ENCODE results near the gene KIAA0513.

KIAA0513 gene

DNA sequence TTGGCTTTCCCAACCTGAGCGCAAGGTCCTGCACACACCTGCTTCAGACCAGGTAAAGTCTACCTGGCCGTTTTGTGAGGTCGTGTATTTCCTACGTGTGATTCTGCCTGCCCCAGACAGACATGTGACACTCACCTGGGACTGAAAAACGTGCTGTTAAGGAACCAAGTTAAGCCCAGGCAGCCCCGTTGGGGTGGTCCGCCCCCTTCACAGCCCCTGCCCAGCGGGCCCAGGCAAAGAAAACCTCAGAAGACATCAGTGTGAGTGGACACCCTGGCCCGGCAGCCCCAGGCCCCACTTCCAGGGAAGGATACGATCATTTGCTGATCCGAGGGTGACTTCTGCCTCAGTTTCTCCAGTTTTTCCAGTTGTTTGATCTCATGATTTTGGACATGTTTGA is 79.9 kb downstream of the KIAA0513 start:
- Histone ChIP-seq H4K20me1 (ENCODE audit: insufficient read depth, low read length) (no peaks in the 10 kb centered on the region; the same call in 1 of the 2 replicates), H2AFZ (ENCODE audit: low read depth, low read length) (no peak overlapping the region), H3K27me3 (ENCODE audit: insufficient read depth, low read length, poor library complexity) (no peaks in the 10 kb centered on the region), H3K4me3 (ENCODE audit: low read depth in 1 of 2, low read length in 2 of 2) (no peak overlapping the region), H3K4me1 (ENCODE audit: insufficient read depth, low read length) (no peaks in the 10 kb centered on the region), H3K36me3 (ENCODE audit: insufficient read depth, low read length) (no peaks in the 10 kb centered on the region), H3K9ac (ENCODE audit: low read depth, low read length) (no peak overlapping the region), H3K27ac (ENCODE audit: low read length) (no peak overlapping the region), H3K79me2 (ENCODE audit: insufficient read depth, low read length) (no peaks in the 10 kb centered on the region), H3K4me2 (ENCODE audit: insufficient read depth, low read length) (no peak overlapping the region), H3K9me3 (ENCODE audit: insufficient read depth, low read length, severe bottlenecking) (no peaks in the 10 kb centered on the region)
- no peak for ATAC-seq (ENCODE audit: insufficient read depth, low read depth)
- TF ChIP-seq EZH2 (IDR thresholded peaks at IDR 0.05; ENCODE audit: borderline replicate concordance, low read depth, low read length, severe bottlenecking), result no peak
- TF ChIP-seq, protein P1, sequence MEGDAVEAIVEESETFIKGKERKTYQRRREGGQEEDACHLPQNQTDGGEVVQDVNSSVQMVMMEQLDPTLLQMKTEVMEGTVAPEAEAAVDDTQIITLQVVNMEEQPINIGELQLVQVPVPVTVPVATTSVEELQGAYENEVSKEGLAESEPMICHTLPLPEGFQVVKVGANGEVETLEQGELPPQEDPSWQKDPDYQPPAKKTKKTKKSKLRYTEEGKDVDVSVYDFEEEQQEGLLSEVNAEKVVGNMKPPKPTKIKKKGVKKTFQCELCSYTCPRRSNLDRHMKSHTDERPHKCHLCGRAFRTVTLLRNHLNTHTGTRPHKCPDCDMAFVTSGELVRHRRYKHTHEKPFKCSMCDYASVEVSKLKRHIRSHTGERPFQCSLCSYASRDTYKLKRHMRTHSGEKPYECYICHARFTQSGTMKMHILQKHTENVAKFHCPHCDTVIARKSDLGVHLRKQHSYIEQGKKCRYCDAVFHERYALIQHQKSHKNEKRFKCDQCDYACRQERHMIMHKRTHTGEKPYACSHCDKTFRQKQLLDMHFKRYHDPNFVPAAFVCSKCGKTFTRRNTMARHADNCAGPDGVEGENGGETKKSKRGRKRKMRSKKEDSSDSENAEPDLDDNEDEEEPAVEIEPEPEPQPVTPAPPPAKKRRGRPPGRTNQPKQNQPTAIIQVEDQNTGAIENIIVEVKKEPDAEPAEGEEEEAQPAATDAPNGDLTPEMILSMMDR (IDR thresholded peaks at IDR 0.05; ENCODE audit: borderline replicate concordance, extremely low read depth, low read length, poor library complexity, severe bottlenecking), result no peak
- no peak for DNase-seq

DNA sequence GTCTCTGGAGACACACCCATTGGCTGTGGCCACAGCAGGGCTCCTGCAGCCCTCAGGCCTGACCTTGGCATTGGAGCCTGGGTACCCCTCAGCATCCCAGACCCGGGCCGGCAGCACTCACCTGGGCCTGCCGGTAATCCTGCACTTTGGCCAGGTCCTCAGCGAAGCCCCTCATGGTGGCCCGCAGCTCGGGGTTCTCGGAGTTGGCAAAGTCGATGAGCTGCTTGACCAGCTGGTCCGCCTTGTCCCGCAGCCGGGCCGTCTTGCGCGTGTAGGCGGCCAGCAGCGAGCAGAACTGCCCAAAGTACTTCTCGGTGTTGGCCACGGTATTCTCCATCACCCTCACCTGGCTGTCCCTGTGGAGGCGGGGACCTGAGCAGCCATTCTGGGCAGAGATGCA is 82.5 kb downstream of the KIAA0513 start:
- Histone ChIP-seq H4K20me1 (ENCODE audit: insufficient read depth, low read length) (no peaks in the 10 kb centered on the region; the same call in 1 of the 2 replicates), H2AFZ (ENCODE audit: low read depth, low read length) (no peak overlapping the region), H3K9me3 (ENCODE audit: insufficient read depth, low read length, severe bottlenecking) (no peaks in the 10 kb centered on the region), H3K4me2 (ENCODE audit: insufficient read depth, low read length) (no peak overlapping the region), H3K36me3 (ENCODE audit: insufficient read depth, low read length) (no peaks in the 10 kb centered on the region), H3K4me3 (ENCODE audit: low read depth in 1 of 2, low read length in 2 of 2) (no peak overlapping the region), H3K27ac (ENCODE audit: low read length) (no peak overlapping the region), H3K27me3 (ENCODE audit: insufficient read depth, low read length, poor library complexity) (no peaks in the 10 kb centered on the region), H3K79me2 (ENCODE audit: insufficient read depth, low read length) (no peaks in the 10 kb centered on the region), H3K9ac (ENCODE audit: low read depth, low read length) (no peak overlapping the region), H3K4me1 (ENCODE audit: insufficient read depth, low read length) (no peaks in the 10 kb centered on the region; the same call in 1 of the 2 replicates)
- ATAC-seq (ENCODE audit: insufficient read depth, low read depth) (no peak), DNase-seq (no peak)
- no peak for TF ChIP-seq EZH2 (IDR thresholded peaks at IDR 0.05; ENCODE audit: borderline replicate concordance, low read depth, low read length, severe bottlenecking)
- TF ChIP-seq, protein P1 (IDR thresholded peaks at IDR 0.05; ENCODE audit: borderline replicate concordance, extremely low read depth, low read length, poor library complexity, severe bottlenecking), result no peak

DNA sequence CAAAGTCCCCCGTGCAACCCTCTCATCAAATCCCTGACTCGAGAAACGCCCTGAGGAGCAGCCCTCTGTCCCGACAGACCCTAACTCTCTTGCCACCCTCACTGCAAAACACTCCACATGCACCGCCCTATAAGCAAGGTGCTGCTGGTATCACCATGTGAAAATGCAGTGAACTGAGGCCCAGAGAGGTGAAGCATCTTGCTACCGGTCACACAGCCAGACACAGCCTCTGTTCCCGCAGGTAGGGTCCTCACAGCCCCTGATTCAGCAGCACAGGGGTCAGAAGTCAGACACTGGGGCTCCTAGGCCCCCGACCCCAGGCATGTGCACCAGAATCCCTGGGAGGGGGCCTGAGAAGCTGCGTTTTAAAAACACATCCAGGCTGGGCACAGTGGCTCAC is 83.6 kb downstream of the KIAA0513 start:
- no peaks in the 10 kb centered on the region for H3K27me3 ChIP-seq (ENCODE audit: insufficient read depth, low read length, poor library complexity)
- no peak for ATAC-seq (ENCODE audit: insufficient read depth, low read depth)
- TF ChIP-seq, protein P1 (IDR thresholded peaks at IDR 0.05; ENCODE audit: borderline replicate concordance, extremely low read depth, low read length, poor library complexity, severe bottlenecking), result no peak
- no peak for TF ChIP-seq EZH2 (IDR thresholded peaks at IDR 0.05; ENCODE audit: borderline replicate concordance, low read depth, low read length, severe bottlenecking)
- H3K79me2 ChIP-seq (ENCODE audit: insufficient read depth, low read length), result no peaks in the 10 kb centered on the region
- no peak overlapping the region for H3K27ac ChIP-seq (ENCODE audit: low read length)
- DNase-seq, result no peak
- no peaks in the 10 kb centered on the region for H3K36me3 ChIP-seq (ENCODE audit: insufficient read depth, low read length)
- no peak overlapping the region for H3K9ac ChIP-seq (ENCODE audit: low read depth, low read length)
- H3K4me1 ChIP-seq (ENCODE audit: insufficient read depth, low read length), result no peaks in the 10 kb centered on the region; the same call in 1 of the 2 replicates
- H3K4me3 ChIP-seq (ENCODE audit: low read depth in 1 of 2, low read length in 2 of 2), result no peak overlapping the region
- no peaks in the 10 kb centered on the region; the same call in 1 of the 2 replicates for H4K20me1 ChIP-seq (ENCODE audit: insufficient read depth, low read length)
- no peaks in the 10 kb centered on the region for H3K9me3 ChIP-seq (ENCODE audit: insufficient read depth, low read length, severe bottlenecking)
- H3K4me2 ChIP-seq (ENCODE audit: insufficient read depth, low read length), result no peak overlapping the region
- no peak overlapping the region for H2AFZ ChIP-seq (ENCODE audit: low read depth, low read length)

DNA sequence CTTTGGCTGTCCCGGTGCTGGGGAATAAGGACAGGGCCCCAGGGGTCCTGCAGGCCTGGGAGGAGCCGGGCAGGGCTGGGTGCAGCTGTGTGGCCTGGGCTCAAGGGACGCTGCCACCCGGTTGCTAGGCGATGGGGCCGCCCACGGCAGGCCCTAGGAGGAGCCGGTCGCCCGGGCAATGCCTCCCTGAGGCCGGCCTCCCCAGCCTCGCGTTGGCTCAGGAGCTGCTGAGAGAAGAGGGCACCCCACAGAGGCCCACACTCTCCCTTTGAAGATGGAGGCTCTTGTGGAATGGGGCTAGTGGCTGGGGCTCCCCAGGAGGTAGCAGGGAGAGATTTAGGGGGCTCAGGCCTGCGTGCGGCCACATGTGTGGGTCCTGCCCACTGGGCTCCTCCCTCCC is 84.8 kb downstream of the KIAA0513 start, which contains the start of gene CIBAR2:
Gene CIBAR2 (minus strand): TSS at position 109 of the 400 bp plus-strand sequence. CDS start 120 bp downstream, outside the sequence.
- H3K27me3 ChIP-seq (ENCODE audit: insufficient read depth, low read length, poor library complexity), result no peaks in the 10 kb centered on the region
- no peak for TF ChIP-seq EZH2 (IDR thresholded peaks at IDR 0.05; ENCODE audit: borderline replicate concordance, low read depth, low read length, severe bottlenecking)
- TF ChIP-seq, protein P1 (IDR thresholded peaks at IDR 0.05; ENCODE audit: borderline replicate concordance, extremely low read depth, low read length, poor library complexity, severe bottlenecking), result no peak
- no peak within 1 kb of the TSS for H3K27ac ChIP-seq (ENCODE audit: low read length)
- H3K36me3 ChIP-seq (ENCODE audit: insufficient read depth, low read length), result no peaks in the 10 kb centered on the region
- ATAC-seq (ENCODE audit: insufficient read depth, low read depth) (no peak), DNase-seq (no peak)
- H3K9me3 ChIP-seq (ENCODE audit: insufficient read depth, low read length, severe bottlenecking), result no peaks in the 10 kb centered on the region
- no peak within 1 kb of the TSS for H2AFZ ChIP-seq (ENCODE audit: low read depth, low read length)
- no peak within 1 kb of the TSS for H3K9ac ChIP-seq (ENCODE audit: low read depth, low read length)
- H3K4me3 ChIP-seq (ENCODE audit: low read depth in 1 of 2, low read length in 2 of 2), result no peak within 1 kb of the TSS
- H3K4me2 ChIP-seq (ENCODE audit: insufficient read depth, low read length), result no peak within 1 kb of the TSS
- H4K20me1 ChIP-seq (ENCODE audit: insufficient read depth, low read length), result no peaks in the 10 kb centered on the region
- no peaks in the 10 kb centered on the region; the same call in 1 of the 2 replicates for H3K4me1 ChIP-seq (ENCODE audit: insufficient read depth, low read length)
- no peaks in the 10 kb centered on the region for H3K79me2 ChIP-seq (ENCODE audit: insufficient read depth, low read length)

Measured in DND-41 (cell line).